Muscle layer of duodenum (tissue), 2 donors: ENCODE data around the gene TARBP1.
A peak's percentile ranks its signal among the peaks of the same experiment; 100 is the strongest.

ENCODE experiments used
- H3K27ac ChIP-seq: one replicate; pipeline ENCODE4 v1.7.0; 2013; ENCODE audit warnings: mild to moderate bottlenecking, low read length
- H3K27me3 ChIP-seq: one replicate; pipeline ENCODE4 v1.7.0; 2013; ENCODE audit warnings: low read depth, mild to moderate bottlenecking, control low read depth, low read length
- H3K36me3 ChIP-seq, 2 donors: one replicate each; pipeline ENCODE4 v1.7.0; 2013; ENCODE audit warnings: low read length in 2 of 2, control low read depth in 1 of 2, mild to moderate bottlenecking in 1 of 2; ENCODE audit not compliant: insufficient read depth in 2 of 2, control insufficient read depth in 1 of 2
- H3K4me1 ChIP-seq, 2 donors: one replicate each; pipeline ENCODE4 v1.7.0; 2013; ENCODE audit warnings: low read length in 2 of 2, mild to moderate bottlenecking in 2 of 2, control low read depth in 1 of 2, moderate library complexity in 1 of 2; ENCODE audit not compliant: insufficient read depth in 2 of 2, control insufficient read depth in 1 of 2
- H3K4me3 ChIP-seq, 2 donors: one replicate each; pipeline ENCODE4 v1.7.0; 2013; ENCODE audit warnings: low read length in 2 of 2, low read depth in 1 of 2, mild to moderate bottlenecking in 1 of 2
- H3K9me3 ChIP-seq, 2 donors: one replicate each; pipeline ENCODE4 v1.7.0; 2013; ENCODE audit warnings: low read length in 2 of 2, control low read depth in 1 of 2, mild to moderate bottlenecking in 1 of 2; ENCODE audit not compliant: control insufficient read depth in 1 of 2
- donor health status: healthy.

TARBP1 gene

GRCh38 chr1:234490793-234491479 lies 12.0 kb upstream of the TARBP1 start:
- Histone ChIP-seq H3K9me3 (no peaks in the 10 kb centered on the region), H3K4me1 (peaks cover 7 to 9% of the 10 kb centered on the region in 2 donors), H3K4me3 (no peak overlapping the region), H3K27me3 (no peaks in the 10 kb centered on the region), H3K27ac (no peak overlapping the region), H3K36me3 (no peaks in the 10 kb centered on the region)

- Histone ChIP-seq H3K4me1 (peaks cover 0 to 7% of the 10 kb centered on the region in 2 donors), H3K27ac (no peak overlapping the region), H3K36me3 (no peaks in the 10 kb centered on the region), H3K4me3 (no peak overlapping the region), H3K27me3 (no peaks in the 10 kb centered on the region), H3K9me3 (no peaks in the 10 kb centered on the region)
These were observed 10.7 kb upstream of the TARBP1 start for GRCh38 chr1:234489698-234490077.

- no peak overlapping the region for H3K27ac ChIP-seq
- H3K4me3 ChIP-seq: no peak overlapping the region
- H3K36me3 ChIP-seq: no peaks in the 10 kb centered on the region
- H3K4me1 ChIP-seq: peaks cover 0 to 7% of the 10 kb centered on the region in 2 donors
- no peaks in the 10 kb centered on the region for H3K9me3 ChIP-seq
- no peaks in the 10 kb centered on the region for H3K27me3 ChIP-seq
These were observed 10.2 kb upstream of the TARBP1 start for GRCh38 chr1:234489007-234489697.

- Histone ChIP-seq H3K9me3 (no peaks in the 10 kb centered on the region), H3K4me3 (no peak overlapping the region), H3K36me3 (no peaks in the 10 kb centered on the region), H3K27ac (no peak overlapping the region), H3K4me1 (peaks cover 0 to 7% of the 10 kb centered on the region in 2 donors), H3K27me3 (no peaks in the 10 kb centered on the region)
These were observed 9.4 kb upstream of the TARBP1 start for GRCh38 chr1:234488054-234489006.

GRCh38 chr1:234486858-234487840 lies 8.2 kb upstream of the TARBP1 start:
- H3K36me3 ChIP-seq: no peaks in the 10 kb centered on the region
- no peaks in the 10 kb centered on the region for H3K9me3 ChIP-seq
- H3K4me1 ChIP-seq: peaks cover 0 to 7% of the 10 kb centered on the region in 2 donors
- H3K4me3 ChIP-seq: peak overlapping the region in 1 of 2 donors; percentile 20
- no peaks in the 10 kb centered on the region for H3K27me3 ChIP-seq
- no peak overlapping the region for H3K27ac ChIP-seq

- Histone ChIP-seq H3K27me3 (no peaks in the 10 kb centered on the region), H3K36me3 (no peaks in the 10 kb centered on the region), H3K4me1 (peaks cover 0 to 7% of the 10 kb centered on the region in 2 donors), H3K4me3 (no peak overlapping the region), H3K9me3 (no peaks in the 10 kb centered on the region), H3K27ac (no peak overlapping the region)
These were observed 6.2 kb upstream of the TARBP1 start for GRCh38 chr1:234484991-234485739.

- no peak overlapping the region for H3K4me3 ChIP-seq
- H3K27ac ChIP-seq: no peak overlapping the region
- peaks cover 0 to 7% of the 10 kb centered on the region in 2 donors for H3K4me1 ChIP-seq
- no peaks in the 10 kb centered on the region for H3K27me3 ChIP-seq
- no peaks in the 10 kb centered on the region for H3K9me3 ChIP-seq
- no peaks in the 10 kb centered on the region for H3K36me3 ChIP-seq
These were observed 5.2 kb upstream of the TARBP1 start for GRCh38 chr1:234484218-234484617.

GRCh38 chr1:234481771-234482170 lies 2.8 kb upstream of the TARBP1 start:
- Histone ChIP-seq H3K36me3 (no peaks in the 10 kb centered on the region), H3K27me3 (no peaks in the 10 kb centered on the region), H3K4me3 (no peak overlapping the region), H3K27ac (no peak overlapping the region), H3K9me3 (no peaks in the 10 kb centered on the region), H3K4me1 (peaks cover 0 to 8% of the 10 kb centered on the region in 2 donors)

- Histone ChIP-seq H3K4me3 (no peak overlapping the region), H3K9me3 (no peaks in the 10 kb centered on the region), H3K36me3 (no peaks in the 10 kb centered on the region), H3K27ac (no peak overlapping the region), H3K4me1 (peaks cover 0 to 9% of the 10 kb centered on the region in 2 donors), H3K27me3 (no peaks in the 10 kb centered on the region)
These were observed 887 bp upstream of the TARBP1 start for GRCh38 chr1:234479866-234480265.

GRCh38 chr1:234479310-234479559 lies 256 bp upstream of the TARBP1 start:
- peak overlapping the region; percentile 45 to 88 for H3K4me3 ChIP-seq
- no peak overlapping the region for H3K27ac ChIP-seq
- H3K36me3 ChIP-seq: no peaks in the 10 kb centered on the region
- no peaks in the 10 kb centered on the region for H3K27me3 ChIP-seq
- H3K9me3 ChIP-seq: no peaks in the 10 kb centered on the region
- peaks cover 0 to 9% of the 10 kb centered on the region in 2 donors for H3K4me1 ChIP-seq
